GM21526 (cell line): ENCODE measurements around the gene KIAA1210.
"Not testable (repeated sequence)": the region's sequence is repeated elsewhere in the genome, so short reads cannot be mapped to it uniquely, and the experiment has no call there.

Experiments
- ATAC-seq: cut with Tn5 transposase; IDR thresholded peaks from one replicate; pipeline ENCODE4 v1.9.1; 2021; ENCODE audit warnings: moderate library complexity; ENCODE audit not compliant: unreplicated experiment, low FRiP score

Gene KIAA1210

GRCh38 chrX:119041175-119041574, 86.4 kb downstream of the KIAA1210 start:
- no peak for ATAC-seq

- no peak for ATAC-seq
These were observed 87.2 kb downstream of the KIAA1210 start for GRCh38 chrX:119040432-119040831.

- ATAC-seq, result no peak
These were observed 91.2 kb downstream of the KIAA1210 start for GRCh38 chrX:119036107-119037029.

- ATAC-seq, result no peak
These were observed 96.6 kb downstream of the KIAA1210 start for GRCh38 chrX:119030990-119031389.

GRCh38 chrX:119029656-119030055, 98.0 kb downstream of the KIAA1210 start:
- ATAC-seq, result not testable (repeated sequence)

GRCh38 chrX:119028733-119029330, 98.8 kb downstream of the KIAA1210 start:
- ATAC-seq, result no peak
